Activated CD8-positive, alpha-beta T cell treated with anti-CD3 and anti-CD28 coated beads for 36 hours (primary cell): Measurements from ENCODE around the gene UBE2J2. TPM values are rescaled to one million over a fixed set of nuclear protein-coding genes. Genes with fewer than 3 reads are reported as not detected.

Source experiments
- ATAC-seq: fragments of 200-7000 bp; cut with Tn5 transposase; one replicate; pipeline ENCODE4 v1.10.0; 2021; ENCODE audit warnings: mild to moderate bottlenecking, moderate library complexity
- CTCF ChIA-PET: fragments of 350-600 bp; sonication (Branson Sonifier 250); formaldehyde crosslinking; loops from one replicate; lab custom pipeline; 2021; ENCODE audit warnings: antibody characterized with exemption; lab: Charles Lee
- POLR2A ChIA-PET: fragments of 350-600 bp; sonication (Branson Sonifier 250); formaldehyde crosslinking; loops from one replicate; lab custom pipeline; 2021; ENCODE audit warnings: antibody characterized with exemption; lab: Charles Lee
- DNase-seq: peaks from one replicate; pipeline ENCODE4 v3.0.0-alpha.2; 2020
- H3K27ac Mint-ChIP-seq: one replicate; pipeline ENCODE4 v1.8.0; 2021; ENCODE audit warnings: mild to moderate bottlenecking, mixed read lengths
- H3K27me3 Mint-ChIP-seq: one replicate; pipeline ENCODE4 v1.8.0; 2021; ENCODE audit warnings: mixed read lengths
- H3K36me3 Mint-ChIP-seq: one replicate; pipeline ENCODE4 v1.8.0; 2021; ENCODE audit warnings: low read depth, mixed read lengths
- H3K4me1 Mint-ChIP-seq: one replicate; pipeline ENCODE4 v1.8.0; 2021; ENCODE audit warnings: low read depth, mixed read lengths
- H3K4me3 Mint-ChIP-seq: one replicate; pipeline ENCODE4 v1.8.0; 2021; ENCODE audit warnings: mild to moderate bottlenecking, moderate library complexity, mixed read lengths
- H3K9me3 Mint-ChIP-seq: one replicate; pipeline ENCODE4 v1.8.0; 2021; ENCODE audit warnings: mixed read lengths
- CTCF ChIP-seq: fragments of 200-600 bp; IDR thresholded peaks from one replicate; pipeline ENCODE4 v1.8.0; 2022; ENCODE audit warnings: antibody characterized with exemption, mild to moderate bottlenecking
- intact Hi-C: fragments of 100-400 bp; cut with micrococcal nuclease; formaldehyde crosslinking; loops from one replicate; pipeline ENCODE4 v1.10.0; 2022
- total RNA-seq, 2 experiments: library from RNA; stranded (reverse); gene quantifications; one replicate each; pipeline ENCODE4 v1.2.3, GENCODE V29; 2021

The UBE2J2 gene
- total RNA-seq, 2 experiments from 2014 or later: 52.3 to 59.2 TPM

- ATAC-seq: no peak
- Mint-ChIP-seq H3K9me3 (no peaks in the 10 kb centered on the region), H3K27ac (no peak overlapping the region), H3K4me1 (peaks cover 33% of the 10 kb centered on the region), H3K36me3 (peaks cover 24% of the 10 kb centered on the region), H3K27me3 (no peaks in the 10 kb centered on the region), H3K4me3 (peak overlapping the region; percentile 70)
- intact Hi-C loops: no loop called here
- ChIA-PET POLR2A (interaction anchor here (0.9 to 1.4 kb wide), 3 partner anchors 10 to 20 kb away, joined by 3 read pairs; no protein-coding TSS in a partner anchor), CTCF (no interaction called here)
- TF ChIP-seq CTCF: no peak
- DNase-seq: no peak
Observed at GRCh38 chr1:1274931-1275431, 1.3 kb upstream of the UBE2J2 start.

GRCh38 chr1:1274299-1274930 is 761 bp upstream of the UBE2J2 start:
- Mint-ChIP-seq H3K36me3 (peaks cover 24% of the 10 kb centered on the region), H3K9me3 (no peaks in the 10 kb centered on the region), H3K4me3 (peak overlapping the region; percentile 70), H3K27me3 (no peaks in the 10 kb centered on the region), H3K27ac (peak overlapping the region; percentile 52), H3K4me1 (peaks cover 37% of the 10 kb centered on the region)
- intact Hi-C loops: no loop called here
- ChIA-PET POLR2A (interaction anchor here (0.9 to 1.4 kb wide), 2 partner anchors 21 to 24 kb away, joined by 3 to 4 read pairs; no protein-coding TSS in a partner anchor), CTCF (no interaction called here)
- TF ChIP-seq CTCF: no peak
- ATAC-seq (no peak), DNase-seq (no peak)

GRCh38 chr1:1273209-1273511 is 494 bp downstream of the UBE2J2 start:
- DNase-seq: no peak
- Mint-ChIP-seq H3K27me3 (no peaks in the 10 kb centered on the region), H3K4me1 (peaks cover 40% of the 10 kb centered on the region), H3K27ac (peak overlapping the region; percentile 85), H3K4me3 (peak overlapping the region; percentile 90), H3K36me3 (peaks cover 24% of the 10 kb centered on the region), H3K9me3 (no peaks in the 10 kb centered on the region)
- no peak for ATAC-seq
- TF ChIP-seq CTCF: no peak
- ChIA-PET CTCF (no interaction called here), POLR2A (interaction anchor here (0.6 to 1.4 kb wide), 6 partner anchors 10 to 230 kb away, joined by 3 to 4 read pairs (median 3); no protein-coding TSS in a partner anchor)
- intact Hi-C loops: no loop called here

GRCh38 chr1:1272341-1273208 is 1.1 kb downstream of the UBE2J2 start:
- ATAC-seq (no peak), DNase-seq (peak; percentile 36)
- Mint-ChIP-seq H3K9me3 (no peaks in the 10 kb centered on the region), H3K27me3 (no peaks in the 10 kb centered on the region), H3K36me3 (peaks cover 25% of the 10 kb centered on the region), H3K4me1 (peaks cover 40% of the 10 kb centered on the region), H3K27ac (peak overlapping the region; percentile 85), H3K4me3 (peak overlapping the region; percentile 90)
- POLR2A ChIA-PET: interaction anchor here (0.9 to 1.1 kb wide), 3 partner anchors 9 to 151 kb away, joined by 3 read pairs; no protein-coding TSS in a partner anchor
- CTCF ChIA-PET: interaction anchor here (1.6 to 2.3 kb wide), 2 partner anchors 150 to 239 kb away, joined by 3 to 9 read pairs; no protein-coding TSS in a partner anchor
- TF ChIP-seq CTCF: no peak
- intact Hi-C loops: no loop called here
